DMS53 (cell line): ENCODE data around the gene TMEM87A.

Experiments used
- DNase-seq: peaks from one replicate; lab custom pipeline; 2025; lab: John Stamatoyannopoulos, UW

The TMEM87A gene

DNA sequence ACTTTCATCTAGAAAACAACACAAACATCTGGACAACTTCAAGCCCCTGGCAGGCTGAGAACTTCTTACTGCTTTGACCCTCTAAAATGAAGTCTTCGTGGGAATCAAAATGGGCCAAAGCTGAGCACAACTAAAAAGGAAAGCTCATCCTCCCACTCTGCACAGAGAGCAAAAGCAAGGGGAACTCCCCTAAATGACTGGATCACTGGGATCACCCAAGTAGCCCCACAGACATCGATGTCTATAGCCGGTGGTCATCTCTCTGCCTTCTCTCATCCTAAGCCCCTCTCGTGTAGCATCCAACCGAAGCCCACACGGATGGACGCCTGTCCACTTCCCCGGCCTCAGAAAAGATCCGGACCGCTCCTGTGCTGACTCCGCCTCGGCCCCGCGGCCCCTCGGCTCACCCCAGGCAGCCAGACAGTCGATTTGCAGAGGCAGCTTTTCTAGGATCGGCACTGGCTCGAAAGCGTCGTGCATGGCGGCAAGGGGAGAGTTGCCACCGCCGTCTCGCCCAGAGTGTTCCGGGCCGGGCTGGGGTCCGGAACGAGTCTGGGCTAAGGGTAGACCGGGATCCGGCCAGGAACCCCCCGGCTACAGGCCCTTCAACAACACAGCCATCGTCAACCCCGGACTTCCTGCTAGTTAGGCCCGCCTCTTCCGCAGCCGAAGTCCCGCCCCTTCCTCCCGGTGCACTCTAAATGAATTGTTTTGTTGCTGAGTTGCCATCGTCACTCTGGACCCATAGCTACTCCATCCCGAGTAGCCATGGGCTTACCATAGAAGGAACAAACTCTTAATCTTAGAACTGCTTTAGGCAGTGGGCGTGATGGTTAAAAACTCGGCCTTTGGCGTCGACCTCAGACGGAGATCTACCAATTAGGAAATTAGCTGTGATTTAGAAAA, 65.3 kb downstream of the TMEM87A start, which contains the start of gene VPS39:
VPS39 (minus strand) TSS at position 631 of the 906 bp plus-strand sequence; CDS start at position 480, 151 bp downstream.
- DNase-seq: peak; percentile 92

- no peak for DNase-seq
Measured at GRCh38 chr15:42206406-42206805, 66.8 kb downstream of the TMEM87A start.

GRCh38 chr15:42203891-42204290, 69.3 kb downstream of the TMEM87A start:
- no peak for DNase-seq

GRCh38 chr15:42202653-42203052, 70.6 kb downstream of the TMEM87A start:
- no peak for DNase-seq

GRCh38 chr15:42201801-42202200, 71.4 kb downstream of the TMEM87A start:
- no peak for DNase-seq

GRCh38 chr15:42199126-42199525, 74.1 kb downstream of the TMEM87A start:
- no peak for DNase-seq

GRCh38 chr15:42198516-42198915, 74.7 kb downstream of the TMEM87A start:
- no peak for DNase-seq

DNA sequence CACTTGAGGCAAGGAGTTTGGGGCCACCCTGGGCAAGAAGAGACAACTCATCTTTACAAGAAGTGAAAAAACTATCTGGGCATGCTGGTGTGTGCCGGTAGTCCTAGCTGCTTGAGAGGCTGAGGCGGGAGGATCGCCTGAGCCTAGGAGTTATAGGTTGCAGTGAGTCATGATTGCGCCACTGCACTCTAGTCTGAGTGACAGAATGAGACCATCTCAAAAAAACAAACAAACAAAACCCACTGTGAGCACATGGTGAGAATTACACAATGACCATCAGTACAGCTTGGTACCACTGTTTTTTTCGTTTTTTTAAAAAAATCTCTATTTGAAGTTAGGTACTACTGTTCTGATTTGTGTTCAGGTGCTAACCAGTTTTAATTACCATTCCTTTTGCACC, 78.7 kb downstream of the TMEM87A start:
- DNase-seq: peak; percentile 73

GRCh38 chr15:42193383-42193782, 79.8 kb downstream of the TMEM87A start:
- no peak for DNase-seq

DNA sequence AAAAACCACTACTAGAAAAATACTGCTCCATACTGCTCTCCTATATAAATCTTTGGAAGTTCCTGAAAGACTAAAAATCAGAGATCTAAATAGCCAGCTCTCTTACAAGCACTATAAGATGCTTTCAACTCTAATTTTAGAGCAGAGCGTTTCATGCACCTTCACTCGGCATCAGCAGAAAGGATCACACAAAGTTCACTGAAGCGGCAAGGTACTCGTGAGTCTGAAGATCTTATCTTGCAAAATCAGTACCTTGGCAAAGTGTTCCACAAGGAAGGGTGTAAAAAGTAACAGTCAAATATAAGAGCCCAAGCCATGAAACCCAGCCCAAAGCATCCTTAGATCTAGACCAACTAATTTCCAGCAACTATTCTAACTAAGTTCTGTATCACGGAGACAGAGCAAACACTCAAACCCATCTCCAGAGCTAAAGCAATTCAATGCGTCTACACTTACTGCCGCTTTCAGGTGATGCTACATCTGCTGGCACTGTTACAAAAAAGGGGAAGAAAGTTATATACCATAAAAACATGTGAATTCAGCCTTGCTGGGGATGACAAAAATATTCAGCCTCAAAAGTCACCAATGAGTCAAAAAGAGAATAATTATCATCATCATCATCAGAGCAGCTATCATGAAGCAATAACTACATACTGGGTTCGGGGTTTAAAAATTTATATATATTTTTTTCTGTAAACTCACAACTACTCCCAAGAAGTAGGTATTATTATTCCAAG, 81.5 kb downstream of the TMEM87A start:
- no peak for DNase-seq

- DNase-seq: no peak
Measured at GRCh38 chr15:42190370-42190769, 82.9 kb downstream of the TMEM87A start.

- DNase-seq: no peak
Measured at GRCh38 chr15:42185801-42186200, 87.4 kb downstream of the TMEM87A start.

DNA sequence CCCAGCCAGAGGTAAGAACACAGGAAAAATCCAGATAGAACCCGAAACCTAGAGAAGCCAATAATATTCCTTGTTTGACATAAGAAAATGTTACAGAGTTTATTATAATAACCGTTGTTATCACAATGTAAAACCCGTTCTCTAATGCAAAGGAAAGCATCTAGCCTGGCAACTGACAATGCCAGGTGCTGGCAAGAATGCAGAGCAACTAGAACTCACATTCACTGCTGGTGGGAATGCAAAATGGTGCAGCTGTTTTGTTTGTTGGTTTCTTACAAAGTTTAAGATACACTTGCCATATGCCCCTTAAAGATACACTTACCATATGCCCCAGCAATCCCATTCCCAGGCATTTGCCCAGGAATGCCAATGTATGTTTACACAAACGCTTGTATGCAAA, 88.5 kb downstream of the TMEM87A start:
- DNase-seq: no peak

- no peak for DNase-seq
Measured at GRCh38 chr15:42184296-42184695, 88.9 kb downstream of the TMEM87A start.

DNA sequence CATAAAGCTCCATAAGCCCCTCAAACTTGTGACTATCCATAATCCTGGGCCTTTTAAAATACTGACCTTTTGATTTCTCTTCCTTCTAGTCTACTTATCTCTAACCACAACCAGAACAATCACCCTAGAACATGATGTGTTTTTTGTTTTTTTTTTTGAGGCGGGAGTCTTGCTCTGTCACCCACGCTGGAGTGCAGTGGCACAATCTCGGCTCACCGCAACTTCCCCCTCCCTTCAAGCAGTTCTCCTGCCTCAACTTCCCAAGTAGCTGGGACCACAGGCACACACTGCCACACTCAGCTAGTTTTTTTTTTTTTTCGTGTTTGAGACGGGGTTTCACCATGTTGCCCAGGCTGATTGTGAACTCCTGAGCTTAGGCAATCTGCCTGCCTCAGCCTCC, 90.3 kb downstream of the TMEM87A start:
- no peak for DNase-seq

DNA sequence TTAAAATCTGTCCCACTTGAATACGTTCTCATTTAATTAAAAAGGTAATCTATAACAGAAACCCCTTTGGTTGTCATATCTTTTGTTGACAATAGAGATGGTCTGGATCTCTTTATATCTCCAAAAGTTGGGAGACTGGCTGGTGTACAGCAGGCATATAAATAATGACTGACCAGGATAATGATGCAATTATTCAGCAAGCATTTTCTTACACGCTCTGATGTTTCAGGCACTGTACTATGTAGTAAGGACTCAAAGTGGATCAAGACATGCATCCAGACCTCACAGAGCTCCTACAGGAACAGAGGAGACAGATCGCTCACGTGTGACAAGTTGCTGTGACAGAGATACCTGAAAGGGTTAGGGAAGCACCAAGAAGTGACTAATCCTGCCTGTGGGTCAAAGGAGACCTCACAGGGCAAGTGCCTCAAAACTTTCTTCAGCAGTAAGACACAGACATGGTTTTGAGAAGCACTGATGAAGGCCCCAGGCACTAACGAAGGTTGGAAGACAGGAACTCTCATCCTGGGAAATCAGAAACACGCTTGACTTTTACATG, 90.8 kb downstream of the TMEM87A start:
- DNase-seq: no peak

DNA sequence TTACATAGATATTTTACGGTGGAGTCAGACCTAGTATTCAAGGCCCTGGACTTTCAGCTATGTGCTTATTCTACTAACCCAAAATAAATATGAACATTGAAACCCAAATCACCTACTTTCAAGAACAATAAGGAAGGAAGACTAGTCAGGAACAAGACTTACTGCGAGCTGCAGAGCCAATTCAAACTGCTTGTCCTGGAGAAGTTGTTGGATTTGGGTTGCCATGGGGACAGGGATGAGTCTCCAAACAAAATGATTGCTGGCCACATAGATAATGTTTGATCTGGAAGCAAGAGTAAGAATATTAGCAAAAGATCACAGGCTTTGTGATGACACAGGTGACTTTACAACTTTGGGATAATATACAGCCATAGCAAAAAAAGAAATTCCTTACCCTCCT, 95.2 kb downstream of the TMEM87A start:
- DNase-seq: peak; percentile 17

- DNase-seq: no peak
Measured at GRCh38 chr15:42175671-42176070, 97.6 kb downstream of the TMEM87A start.

DNA sequence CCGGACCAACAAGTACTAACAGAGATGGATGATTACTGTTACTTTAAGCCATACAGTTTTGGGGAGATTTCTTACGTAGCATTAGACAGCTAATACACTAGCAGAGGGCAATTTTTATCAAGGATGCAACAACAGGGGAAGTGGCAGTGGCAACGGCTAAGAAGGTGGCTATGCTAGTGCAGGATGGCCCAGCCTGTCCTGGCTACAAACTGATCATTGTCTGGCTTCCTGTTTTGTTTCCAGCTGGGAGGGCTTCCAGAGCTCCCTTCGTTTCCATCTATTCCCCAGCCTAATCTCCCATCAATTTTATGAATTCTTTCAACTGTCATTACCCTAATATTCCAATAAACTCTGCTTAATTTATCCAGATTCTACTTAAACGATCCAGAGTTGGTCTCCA, 100.8 kb downstream of the TMEM87A start:
- no peak for DNase-seq

GRCh38 chr15:42171795-42172194, 101.4 kb downstream of the TMEM87A start:
- DNase-seq: no peak

DNA sequence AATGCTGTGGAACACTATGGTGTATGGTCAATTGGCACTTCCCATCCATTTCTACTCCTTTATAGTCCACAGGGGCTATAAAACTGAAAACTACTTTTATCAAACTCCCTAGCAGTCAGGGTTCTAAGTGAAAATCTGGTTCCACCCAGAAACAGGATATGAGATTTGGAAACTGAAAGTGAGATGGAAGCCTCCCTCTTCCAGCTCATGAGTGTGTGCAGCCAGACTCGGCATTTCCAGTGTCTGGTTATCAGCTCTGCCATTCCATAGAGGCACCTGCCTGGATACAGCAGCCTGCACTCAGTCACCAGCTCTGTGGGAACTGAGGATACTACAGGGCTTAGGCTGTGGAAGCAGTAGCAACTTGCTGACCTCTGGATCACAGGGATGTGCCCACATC, 102.1 kb downstream of the TMEM87A start:
- DNase-seq: no peak

DNA sequence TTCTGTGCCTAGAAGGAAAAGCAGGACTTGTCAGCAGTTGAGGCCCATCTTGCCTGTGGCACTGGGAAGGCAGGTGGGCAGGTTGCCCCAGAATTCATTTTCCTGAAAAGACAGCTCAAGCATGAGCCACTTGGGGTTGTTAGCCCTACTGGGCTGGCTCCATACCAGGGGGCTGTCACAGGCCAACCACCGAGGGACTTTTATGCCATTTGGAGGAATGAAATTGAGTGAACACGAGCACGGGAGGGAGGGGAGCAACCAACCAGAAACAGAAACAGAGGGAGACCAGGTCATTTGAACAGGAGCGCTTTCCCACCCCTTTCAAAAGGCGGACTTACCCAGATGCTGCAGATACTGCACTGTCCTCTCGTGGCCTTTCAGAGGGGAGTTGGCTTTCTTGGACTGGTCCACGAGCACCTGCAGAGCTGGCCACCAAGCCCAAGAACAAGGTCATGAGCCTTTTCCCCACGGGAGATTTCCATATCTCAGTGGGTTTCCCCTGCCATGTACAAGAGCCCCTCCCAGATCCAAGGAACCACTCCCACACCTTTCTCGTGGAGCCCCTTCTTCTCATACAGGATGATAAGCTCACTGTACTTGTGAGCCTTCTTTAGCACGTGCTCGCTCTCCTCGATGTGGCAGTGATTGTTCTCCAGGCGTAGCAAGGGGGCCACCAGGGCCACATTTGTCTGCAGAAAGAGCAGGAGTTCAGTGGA, 106.8 kb downstream of the TMEM87A start:
- DNase-seq: no peak
